Measurements from ENCODE around the gene C2CD3. TPM values are rescaled to one million over a fixed set of nuclear protein-coding genes. Genes with fewer than 3 reads are reported as not detected.
"Not testable (repeated sequence)": the region's sequence is repeated elsewhere in the genome, so short reads cannot be mapped to it uniquely, and the experiment has no call there.

C2CD3 gene
- total RNA-seq, 1 donor from 2014 or later = 23.8 TPM

DNA sequence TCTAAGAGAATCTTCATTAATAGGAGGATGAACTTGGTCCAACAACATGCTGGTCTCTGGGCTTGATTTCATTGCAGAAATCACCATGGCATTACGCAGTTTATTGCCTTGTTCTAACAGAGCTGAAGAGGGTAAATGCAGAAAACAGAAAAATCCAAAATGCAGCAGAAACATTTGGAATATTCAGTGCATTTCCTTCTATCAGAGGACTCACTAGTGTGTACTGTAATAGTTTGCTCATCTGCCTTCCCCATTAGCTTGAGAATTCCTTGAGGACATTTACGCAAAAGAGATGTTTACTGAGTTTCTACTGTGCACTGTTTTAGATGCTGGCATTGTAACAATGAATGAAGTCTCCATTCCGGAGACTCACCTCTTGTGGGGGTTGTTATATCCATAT lies 37.4 kb downstream of the C2CD3 start:
- intact Hi-C loops (cut with DNase I) = no loop called here
- no peaks in the 10 kb centered on the region for H3K9me3 ChIP-seq
- DNase-seq (ENCODE audit: extremely low spot score in 2 of 2) = no peak
- no peak overlapping the region for H3K27ac ChIP-seq
- H3K4me3 ChIP-seq = no peak overlapping the region
- peaks cover 0 to 9% of the 10 kb centered on the region in 2 donors for H3K36me3 ChIP-seq
- H3K4me1 ChIP-seq = no peaks in the 10 kb centered on the region
- TF ChIP-seq, protein P1, sequence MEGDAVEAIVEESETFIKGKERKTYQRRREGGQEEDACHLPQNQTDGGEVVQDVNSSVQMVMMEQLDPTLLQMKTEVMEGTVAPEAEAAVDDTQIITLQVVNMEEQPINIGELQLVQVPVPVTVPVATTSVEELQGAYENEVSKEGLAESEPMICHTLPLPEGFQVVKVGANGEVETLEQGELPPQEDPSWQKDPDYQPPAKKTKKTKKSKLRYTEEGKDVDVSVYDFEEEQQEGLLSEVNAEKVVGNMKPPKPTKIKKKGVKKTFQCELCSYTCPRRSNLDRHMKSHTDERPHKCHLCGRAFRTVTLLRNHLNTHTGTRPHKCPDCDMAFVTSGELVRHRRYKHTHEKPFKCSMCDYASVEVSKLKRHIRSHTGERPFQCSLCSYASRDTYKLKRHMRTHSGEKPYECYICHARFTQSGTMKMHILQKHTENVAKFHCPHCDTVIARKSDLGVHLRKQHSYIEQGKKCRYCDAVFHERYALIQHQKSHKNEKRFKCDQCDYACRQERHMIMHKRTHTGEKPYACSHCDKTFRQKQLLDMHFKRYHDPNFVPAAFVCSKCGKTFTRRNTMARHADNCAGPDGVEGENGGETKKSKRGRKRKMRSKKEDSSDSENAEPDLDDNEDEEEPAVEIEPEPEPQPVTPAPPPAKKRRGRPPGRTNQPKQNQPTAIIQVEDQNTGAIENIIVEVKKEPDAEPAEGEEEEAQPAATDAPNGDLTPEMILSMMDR (IDR thresholded peaks at IDR 0.05) = no peak
- TF ChIP-seq POLR2A (IDR thresholded peaks at IDR 0.05) (no peak), POLR2AphosphoS5 (IDR thresholded peaks at IDR 0.05; ENCODE audit: insufficient read depth in 1 of 2, low read depth in 1 of 2) (no peak)
- H3K27me3 ChIP-seq = no peaks in the 10 kb centered on the region

DNA sequence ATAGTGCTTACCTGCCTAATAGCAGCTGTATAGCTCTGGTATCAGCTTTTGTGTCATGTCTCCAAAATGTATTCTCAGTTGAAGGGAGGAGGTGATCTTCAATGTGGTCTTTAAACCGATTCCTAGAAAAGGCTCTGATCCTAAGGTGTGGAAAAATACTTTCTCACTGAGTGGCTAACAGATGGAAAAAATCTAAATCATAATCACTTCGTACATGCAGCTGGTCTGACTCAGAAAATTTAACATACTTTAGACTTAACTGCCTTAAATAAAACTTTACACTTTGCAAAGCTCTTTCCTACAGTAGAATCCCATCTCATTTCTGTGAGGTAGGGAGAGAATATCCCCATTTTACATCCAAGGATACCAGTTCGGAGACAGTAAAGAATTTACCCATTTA lies 38.0 kb downstream of the C2CD3 start:
- Histone ChIP-seq H3K27me3 (no peaks in the 10 kb centered on the region), H3K4me1 (no peaks in the 10 kb centered on the region), H3K27ac (no peak overlapping the region), H3K9me3 (no peaks in the 10 kb centered on the region), H3K4me3 (no peak overlapping the region), H3K36me3 (peaks cover 0 to 9% of the 10 kb centered on the region in 2 donors)
- DNase-seq (ENCODE audit: extremely low spot score in 2 of 2) = no peak
- TF ChIP-seq, protein P1 (IDR thresholded peaks at IDR 0.05) = no peak
- TF ChIP-seq POLR2AphosphoS5 (IDR thresholded peaks at IDR 0.05; ENCODE audit: insufficient read depth in 1 of 2, low read depth in 1 of 2) (no peak), POLR2A (IDR thresholded peaks at IDR 0.05) (no peak)
- intact Hi-C loops (cut with DNase I) = no loop called here

DNA sequence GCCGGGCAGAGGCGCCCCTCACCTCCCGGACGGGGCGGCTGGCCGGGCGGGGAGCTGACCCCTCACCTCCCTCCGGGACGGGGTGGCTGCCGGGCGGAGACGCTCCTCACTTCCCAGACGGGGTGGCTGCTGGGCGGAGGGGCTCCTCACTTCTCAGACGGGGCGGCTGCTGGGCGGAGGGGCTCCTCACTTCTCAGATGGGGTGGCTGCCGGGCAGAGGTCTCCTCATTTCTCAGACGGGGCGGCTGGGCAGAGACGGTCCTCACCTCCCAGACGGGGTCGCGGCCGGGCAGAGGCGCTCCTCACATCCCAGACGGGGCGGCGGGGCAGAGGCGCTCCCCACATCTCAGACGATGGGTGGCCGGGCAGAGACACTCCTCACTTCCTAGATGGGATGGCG lies 41.7 kb downstream of the C2CD3 start:
- H3K27ac ChIP-seq, H3K4me3 ChIP-seq: not testable (repeated sequence)
- intact Hi-C loops (cut with DNase I) = loop anchor here (5.0 kb wide), 1 partner anchor 953 kb away; no protein-coding TSS in a partner anchor

DNA sequence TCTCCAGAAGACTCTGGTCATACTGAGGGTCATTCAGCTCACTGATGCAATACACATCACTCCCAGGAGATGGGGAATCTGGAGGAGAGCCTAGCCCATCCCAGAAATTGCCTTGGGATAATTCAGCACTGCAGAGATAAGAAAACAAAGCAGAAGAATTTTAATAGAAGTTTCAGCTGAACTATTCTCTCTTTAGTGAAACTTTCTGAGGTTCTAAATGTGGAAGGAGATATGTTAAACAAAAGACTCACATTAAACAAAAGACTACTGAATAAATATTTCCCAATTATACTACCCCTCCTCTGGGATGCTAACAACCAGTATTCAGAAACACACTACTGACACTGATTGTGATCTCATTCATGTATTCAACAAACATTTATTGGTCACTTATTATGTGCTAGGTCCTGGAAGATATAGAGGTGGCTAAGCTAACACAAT lies 47.8 kb downstream of the C2CD3 start:
- H3K27ac ChIP-seq = no peak overlapping the region
- H3K4me1 ChIP-seq = no peaks in the 10 kb centered on the region
- H3K4me3 ChIP-seq = no peak overlapping the region
- no peaks in the 10 kb centered on the region for H3K9me3 ChIP-seq
- H3K36me3 ChIP-seq = no peaks in the 10 kb centered on the region
- no peak for TF ChIP-seq POLR2AphosphoS5 (IDR thresholded peaks at IDR 0.05; ENCODE audit: insufficient read depth in 1 of 2, low read depth in 1 of 2)
- TF ChIP-seq POLR2A (IDR thresholded peaks at IDR 0.05) = no peak
- TF ChIP-seq, protein P1 (IDR thresholded peaks at IDR 0.05) = no peak
- intact Hi-C loops (cut with DNase I) = no loop called here
- H3K27me3 ChIP-seq = no peaks in the 10 kb centered on the region
- no peak for DNase-seq (ENCODE audit: extremely low spot score in 2 of 2)

More for the DNA sequence above, 41.7 kb downstream of the C2CD3 start:
- H3K4me1 ChIP-seq; H3K36me3 ChIP-seq; DNase-seq (ENCODE audit: extremely low spot score in 2 of 2); H3K27me3 ChIP-seq; H3K9me3 ChIP-seq: not testable (repeated sequence)

DNA sequence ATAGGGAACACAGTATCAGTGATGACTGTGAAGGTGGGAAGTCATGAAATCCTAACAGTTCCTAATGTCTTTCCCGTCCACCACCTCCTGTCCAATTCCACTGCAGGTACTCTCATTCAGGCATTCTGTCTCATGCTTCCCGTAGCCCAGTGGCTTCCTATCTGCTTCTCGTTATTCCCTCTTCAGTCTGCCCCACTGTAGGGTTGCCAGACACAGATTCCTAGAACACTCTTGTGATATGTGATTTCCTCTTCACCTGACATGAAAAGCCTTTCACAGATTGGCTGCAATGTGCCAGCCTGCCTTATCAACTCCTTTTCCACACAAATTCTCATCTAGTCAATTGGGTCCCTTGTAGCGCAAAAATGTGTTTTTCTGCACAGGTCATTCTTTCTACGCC lies 49.0 kb downstream of the C2CD3 start:
- Histone ChIP-seq H3K4me1 (no peaks in the 10 kb centered on the region), H3K9me3 (no peaks in the 10 kb centered on the region), H3K4me3 (no peak overlapping the region), H3K36me3 (peaks cover 0 to 7% of the 10 kb centered on the region in 2 donors), H3K27ac (no peak overlapping the region), H3K27me3 (no peaks in the 10 kb centered on the region)
- no peak for DNase-seq (ENCODE audit: extremely low spot score in 2 of 2)
- TF ChIP-seq POLR2AphosphoS5 (IDR thresholded peaks at IDR 0.05; ENCODE audit: insufficient read depth in 1 of 2, low read depth in 1 of 2) = no peak
- TF ChIP-seq POLR2A (IDR thresholded peaks at IDR 0.05) = no peak
- TF ChIP-seq, protein P1 (IDR thresholded peaks at IDR 0.05) = no peak
- intact Hi-C loops (cut with DNase I) = no loop called here

DNA sequence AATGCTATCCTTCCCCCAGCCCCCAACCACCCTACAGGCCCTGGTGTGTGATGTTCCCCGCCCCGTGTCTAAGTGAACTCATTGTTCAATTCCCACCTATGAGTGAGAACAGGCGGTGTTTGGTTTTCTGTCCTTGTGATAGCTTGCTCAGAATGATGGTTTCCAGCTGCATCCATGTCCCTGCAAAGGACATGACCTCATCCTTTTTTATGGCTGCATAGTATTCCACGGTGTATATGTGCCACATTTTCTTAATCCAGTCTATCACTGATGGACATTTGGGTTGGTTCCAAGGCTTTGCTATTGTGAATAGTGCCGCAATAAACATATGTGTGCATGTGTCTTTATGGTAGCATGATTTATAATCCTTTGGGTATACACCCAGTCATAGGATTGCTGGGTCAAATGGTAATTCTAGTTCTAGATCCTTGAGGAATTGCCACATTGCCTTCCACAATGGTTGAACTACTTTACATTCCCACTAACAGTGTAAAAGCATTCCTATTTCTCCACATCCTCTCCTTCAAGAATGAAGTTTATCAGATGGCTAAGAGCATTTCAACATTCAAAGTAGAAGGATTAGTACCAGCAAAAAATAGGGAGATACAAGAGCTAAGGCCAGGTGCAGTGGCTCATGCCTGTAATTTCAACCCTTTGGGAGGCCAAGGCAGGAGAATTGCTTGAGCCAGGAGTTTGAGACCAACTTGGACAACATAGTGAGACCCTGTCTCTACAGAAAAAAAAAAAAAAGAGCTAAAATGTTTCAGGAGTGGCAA lies 50.4 kb downstream of the C2CD3 start:
- H3K4me3 ChIP-seq; H3K4me1 ChIP-seq; H3K27ac ChIP-seq; H3K27me3 ChIP-seq; DNase-seq (ENCODE audit: extremely low spot score in 2 of 2); intact Hi-C loops (cut with DNase I); H3K9me3 ChIP-seq: not testable (repeated sequence)
- peaks cover 0 to 15% of the 10 kb centered on the region in 2 donors for H3K36me3 ChIP-seq
